ENCODE data around the gene SLC30A4. TPM values are rescaled to one million over a fixed set of nuclear protein-coding genes. Genes with fewer than 3 reads are reported as not detected.
A peak's percentile ranks its signal among the peaks of the same experiment; 100 is the strongest.

Gene SLC30A4
- total and polyA plus RNA-seq, 2 experiments from 2014 or later: 6.4 to 6.5 TPM

DNA sequence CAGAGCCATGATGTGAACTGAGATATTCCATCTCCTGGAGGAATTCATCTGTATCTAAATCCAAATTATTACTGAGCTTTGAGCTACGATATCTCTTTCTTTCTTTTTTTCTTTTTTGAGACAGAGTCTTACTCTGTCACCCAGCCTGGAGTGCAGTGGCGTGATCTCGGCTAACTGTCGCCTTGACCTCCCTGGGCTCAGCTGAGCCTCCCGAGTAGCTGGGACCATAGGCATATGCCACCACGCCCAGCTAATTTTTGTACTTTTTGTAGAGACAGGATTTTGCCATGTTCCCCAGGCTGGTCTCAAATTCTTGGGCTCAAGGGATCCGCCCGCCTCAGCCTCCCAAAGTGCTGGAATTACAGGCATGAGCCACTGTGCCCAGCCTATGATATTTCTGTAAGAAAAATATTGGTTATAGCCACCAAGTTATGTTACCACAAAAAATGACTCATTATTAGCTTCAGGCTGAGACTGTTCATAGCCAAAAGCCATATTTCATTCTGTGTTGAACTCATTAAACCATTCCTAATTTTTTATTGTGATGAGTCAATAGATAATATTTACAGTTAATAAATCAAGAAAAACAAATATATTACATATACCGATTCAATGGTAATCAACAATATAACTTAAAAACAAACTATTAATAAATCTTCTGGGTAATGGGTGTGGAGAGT lies 27.1 kb upstream of the SLC30A4 start:
- no peaks in the 10 kb centered on the region for H3K79me2 ChIP-seq (ENCODE audit: insufficient read depth)
- no peaks in the 10 kb centered on the region for H3K9me2 ChIP-seq (ENCODE audit: insufficient read depth)
- H3K36me3 ChIP-seq (ENCODE audit: low read depth): no peaks in the 10 kb centered on the region
- peak overlapping the region; percentile 66 for H3K27ac ChIP-seq
- TF ChIP-seq EZH2 (IDR thresholded peaks at IDR 0.05; ENCODE audit: insufficient read depth, poor library complexity, severe bottlenecking) (no peak), EZH2phosphoT487 (IDR thresholded peaks at IDR 0.05; ENCODE audit: insufficient read depth, low read depth) (peak; percentile 96)
- H3K4me1 ChIP-seq (ENCODE audit: insufficient read depth): peaks cover 15% of the 10 kb centered on the region; the same call in 1 of the 2 replicates
- in situ Hi-C loops (cut with MboI): no loop called here
- H3K9ac ChIP-seq: no peak overlapping the region
- no peak overlapping the region for H2AFZ ChIP-seq
- peak; percentile 80 for DNase-seq
- WGBS, 2 experiments (ENCODE audit: low coverage in 1 of 2, low lambda C conversion rate in 2 of 2, missing lambda C conversion rate in 2 of 2): 2 to 5% methylated on average over 9 of the region's 9 CpGs
- H3K4me2 ChIP-seq (ENCODE audit: unreplicated experiment): peak overlapping the region; percentile 47
- peaks cover 21% of the 10 kb centered on the region for H3F3A ChIP-seq (ENCODE audit: insufficient read depth)
- no peaks in the 10 kb centered on the region for H4K20me1 ChIP-seq (ENCODE audit: insufficient read depth)
- peaks cover 49% of the 10 kb centered on the region for H3K27me3 ChIP-seq (replicated peaks; ENCODE audit: insufficient read depth)
- peak overlapping the region; percentile 41 for H3K4me3 ChIP-seq
- no peaks in the 10 kb centered on the region for H3K9me3 ChIP-seq (ENCODE audit: low read depth)

DNA sequence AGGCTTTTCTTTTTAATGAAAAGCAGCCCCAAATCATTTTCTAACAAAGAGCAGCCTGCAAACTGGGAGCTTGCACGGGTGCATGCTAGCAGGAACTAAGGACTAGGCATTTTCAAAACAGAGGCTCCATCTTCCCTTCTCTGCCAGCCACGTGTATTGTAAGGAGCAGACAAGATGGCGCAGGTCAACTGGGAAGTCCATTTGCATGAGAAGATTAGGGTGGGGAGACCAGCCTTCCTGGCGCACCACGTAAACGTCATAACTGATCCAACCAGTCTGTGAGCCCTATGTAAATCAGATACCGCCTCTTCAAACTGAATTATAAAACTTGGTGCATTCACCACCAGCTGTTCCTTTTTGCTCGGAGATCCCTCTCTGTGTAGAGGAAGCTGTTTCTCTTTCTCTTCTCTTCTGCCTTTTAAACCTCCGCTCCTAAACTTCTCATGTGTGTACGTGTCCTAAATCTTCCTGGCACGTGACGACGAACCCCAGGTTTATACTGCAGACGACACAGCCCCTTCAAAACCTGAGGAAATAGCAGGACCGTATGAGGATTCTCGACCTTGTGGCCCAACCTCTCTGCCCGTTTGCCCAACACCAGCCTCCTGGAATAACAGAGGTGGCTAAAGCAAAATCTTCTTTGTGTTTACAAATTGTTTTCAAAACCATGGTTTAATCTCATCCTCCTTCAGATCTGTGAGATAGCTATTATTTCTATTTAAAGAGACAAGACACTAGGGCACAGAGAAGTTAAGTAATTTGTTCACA lies 26.4 kb upstream of the SLC30A4 start:
- in situ Hi-C loops (cut with MboI): no loop called here

DNA sequence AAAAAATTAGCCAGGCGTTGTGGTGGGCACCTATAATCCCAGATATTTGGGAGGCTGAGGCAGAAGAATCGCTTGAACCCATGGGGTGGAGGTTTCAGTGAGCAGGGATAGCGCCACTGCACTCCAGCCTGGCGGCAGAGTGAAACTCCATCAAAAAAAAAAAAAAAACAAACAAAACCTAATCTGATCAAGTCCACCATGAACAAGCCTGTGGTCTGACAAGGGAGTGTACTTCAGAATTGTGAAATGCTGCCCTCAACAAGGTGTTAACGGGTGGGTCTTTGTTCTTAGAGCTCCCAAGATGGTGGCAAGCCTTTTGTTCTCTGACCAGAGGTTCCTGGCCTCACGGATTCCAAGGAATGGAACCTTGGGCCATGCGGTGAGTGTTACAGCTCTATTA lies 24.2 kb upstream of the SLC30A4 start:
- in situ Hi-C loops (cut with MboI): no loop called here
- H3K4me1 ChIP-seq (ENCODE audit: insufficient read depth): peaks cover 15% of the 10 kb centered on the region; the same call in 1 of the 2 replicates
- peaks cover 21% of the 10 kb centered on the region for H3F3A ChIP-seq (ENCODE audit: insufficient read depth)
- H3K4me2 ChIP-seq (ENCODE audit: unreplicated experiment): no peak overlapping the region
- H3K9me3 ChIP-seq (ENCODE audit: low read depth): no peaks in the 10 kb centered on the region
- H3K27me3 ChIP-seq (replicated peaks; ENCODE audit: insufficient read depth): peaks cover 39% of the 10 kb centered on the region
- no peak overlapping the region for H3K27ac ChIP-seq
- no peaks in the 10 kb centered on the region for H3K9me2 ChIP-seq (ENCODE audit: insufficient read depth)
- no peak for TF ChIP-seq EZH2 (IDR thresholded peaks at IDR 0.05; ENCODE audit: insufficient read depth, poor library complexity, severe bottlenecking)
- no peak for TF ChIP-seq EZH2phosphoT487 (IDR thresholded peaks at IDR 0.05; ENCODE audit: insufficient read depth, low read depth)
- no peaks in the 10 kb centered on the region for H4K20me1 ChIP-seq (ENCODE audit: insufficient read depth)
- no peak overlapping the region for H3K4me3 ChIP-seq
- no peaks in the 10 kb centered on the region for H3K36me3 ChIP-seq (ENCODE audit: low read depth)
- whole genome bisulfite sequencing, 2 experiments (ENCODE audit: low coverage in 1 of 2, low lambda C conversion rate in 2 of 2, missing lambda C conversion rate in 2 of 2): 88 to 91% methylated on average over 7 of the region's 7 CpGs
- DNase-seq: no peak
- H2AFZ ChIP-seq: no peak overlapping the region
- H3K9ac ChIP-seq: no peak overlapping the region
- no peaks in the 10 kb centered on the region for H3K79me2 ChIP-seq (ENCODE audit: insufficient read depth)

More for the DNA sequence above, 26.4 kb upstream of the SLC30A4 start:
- H3K9me2 ChIP-seq (ENCODE audit: insufficient read depth): no peaks in the 10 kb centered on the region
- DNase-seq: no peak
- H3K9me3 ChIP-seq (ENCODE audit: low read depth): no peaks in the 10 kb centered on the region
- H3F3A ChIP-seq (ENCODE audit: insufficient read depth): peaks cover 21% of the 10 kb centered on the region
- no peaks in the 10 kb centered on the region for H3K36me3 ChIP-seq (ENCODE audit: low read depth)
- TF ChIP-seq EZH2phosphoT487 (IDR thresholded peaks at IDR 0.05; ENCODE audit: insufficient read depth, low read depth): no peak
- TF ChIP-seq EZH2 (IDR thresholded peaks at IDR 0.05; ENCODE audit: insufficient read depth, poor library complexity, severe bottlenecking): no peak
- peaks cover 48% of the 10 kb centered on the region for H3K27me3 ChIP-seq (replicated peaks; ENCODE audit: insufficient read depth)
- H4K20me1 ChIP-seq (ENCODE audit: insufficient read depth): no peaks in the 10 kb centered on the region
- H3K4me2 ChIP-seq (ENCODE audit: unreplicated experiment): peak overlapping the region; percentile 47
- H3K4me3 ChIP-seq: peak overlapping the region; percentile 41
- WGBS, 2 experiments (ENCODE audit: low coverage in 1 of 2, low lambda C conversion rate in 2 of 2, missing lambda C conversion rate in 2 of 2): 71% methylated on average over 17 of the region's 17 CpGs
- no peak overlapping the region for H2AFZ ChIP-seq
- no peaks in the 10 kb centered on the region for H3K79me2 ChIP-seq (ENCODE audit: insufficient read depth)
- no peak overlapping the region for H3K27ac ChIP-seq
- H3K4me1 ChIP-seq (ENCODE audit: insufficient read depth): peaks cover 15% of the 10 kb centered on the region; the same call in 1 of the 2 replicates
- no peak overlapping the region for H3K9ac ChIP-seq

DNA sequence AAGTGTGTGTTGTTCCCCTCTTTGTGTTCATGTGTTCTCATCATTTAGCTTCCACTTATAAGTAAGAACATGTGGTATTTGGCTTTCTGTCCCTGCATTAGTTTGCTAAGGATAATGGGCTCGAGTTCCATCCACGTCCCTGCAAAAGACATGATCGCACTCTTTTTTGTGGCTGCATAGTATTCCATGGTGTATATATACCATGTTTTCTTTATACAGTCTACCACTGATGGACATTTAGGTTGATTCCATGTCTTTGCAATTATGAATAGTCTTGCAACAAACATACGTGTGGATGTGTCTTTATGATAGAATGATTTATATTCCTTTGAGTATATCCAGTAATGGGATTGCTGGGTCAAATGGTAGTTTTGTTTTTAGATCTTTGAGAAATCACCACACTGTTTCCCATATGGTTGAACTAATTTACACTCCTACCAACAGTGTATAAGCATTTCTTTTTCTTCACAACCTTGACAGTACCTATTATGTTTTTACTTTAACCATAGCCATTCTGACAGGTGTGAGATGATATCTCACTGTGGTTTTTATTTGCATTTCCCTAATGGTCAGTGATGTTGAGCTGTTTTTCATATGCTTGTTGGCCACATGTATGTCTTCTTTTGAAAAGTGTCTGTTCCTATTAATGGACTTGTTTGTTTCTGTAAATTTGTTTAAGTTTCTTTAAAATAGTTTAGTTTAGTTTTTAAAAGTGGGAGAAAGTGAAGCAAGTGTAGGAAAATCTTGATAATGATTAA lies 21.9 kb upstream of the SLC30A4 start:
- Histone ChIP-seq H3K9ac (no peak overlapping the region), H3K9me2 (ENCODE audit: insufficient read depth) (no peaks in the 10 kb centered on the region), H3F3A (ENCODE audit: insufficient read depth) (peaks cover 6% of the 10 kb centered on the region; the same call in 1 of the 2 replicates), H3K79me2 (ENCODE audit: insufficient read depth) (no peaks in the 10 kb centered on the region), H3K4me3 (no peak overlapping the region), H3K9me3 (ENCODE audit: low read depth) (no peaks in the 10 kb centered on the region), H4K20me1 (ENCODE audit: insufficient read depth) (no peaks in the 10 kb centered on the region), H2AFZ (no peak overlapping the region), H3K36me3 (ENCODE audit: low read depth) (no peaks in the 10 kb centered on the region), H3K4me2 (ENCODE audit: unreplicated experiment) (no peak overlapping the region), H3K27me3 (replicated peaks; ENCODE audit: insufficient read depth) (peaks cover 37% of the 10 kb centered on the region), H3K4me1 (ENCODE audit: insufficient read depth) (peaks cover 5% of the 10 kb centered on the region; the same call in 1 of the 2 replicates), H3K27ac (no peak overlapping the region)
- in situ Hi-C loops (cut with MboI): no loop called here
- WGBS, 2 experiments (ENCODE audit: low coverage in 1 of 2, low lambda C conversion rate in 2 of 2, missing lambda C conversion rate in 2 of 2): 57 to 65% methylated on average over 4 of the region's 4 CpGs
- no peak for TF ChIP-seq EZH2phosphoT487 (IDR thresholded peaks at IDR 0.05; ENCODE audit: insufficient read depth, low read depth)
- TF ChIP-seq EZH2 (IDR thresholded peaks at IDR 0.05; ENCODE audit: insufficient read depth, poor library complexity, severe bottlenecking): no peak
- DNase-seq: no peak
